ENCODE measurements around the gene SMOC2.
"Not testable (repeated sequence)": the region's sequence is repeated elsewhere in the genome, so short reads cannot be mapped to it uniquely, and the experiment has no call there.

SMOC2 gene

DNA sequence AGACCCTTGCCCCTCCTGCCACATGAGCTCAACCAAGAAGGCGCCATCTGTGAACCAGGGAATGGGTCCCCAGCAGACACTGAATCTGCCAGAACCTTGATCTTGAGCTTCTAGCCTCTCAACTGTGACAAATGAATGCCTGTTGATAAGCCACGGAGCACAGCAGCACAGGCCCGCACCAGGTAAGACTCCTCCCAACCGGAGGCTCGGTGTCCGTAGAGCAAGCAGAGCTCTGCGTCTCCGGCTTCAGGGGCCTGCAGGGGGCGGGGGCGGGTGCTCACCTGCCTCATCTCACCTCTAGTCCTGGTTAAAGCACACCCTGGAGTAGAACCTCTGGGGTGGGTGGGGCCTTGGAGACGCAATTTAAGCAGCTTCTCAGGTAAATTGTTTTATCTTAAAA is 122.7 kb downstream of the SMOC2 start:
- in situ Hi-C loops (cut with MboI; ENCODE audit: low sequenced_read_pairs), result no loop called here

DNA sequence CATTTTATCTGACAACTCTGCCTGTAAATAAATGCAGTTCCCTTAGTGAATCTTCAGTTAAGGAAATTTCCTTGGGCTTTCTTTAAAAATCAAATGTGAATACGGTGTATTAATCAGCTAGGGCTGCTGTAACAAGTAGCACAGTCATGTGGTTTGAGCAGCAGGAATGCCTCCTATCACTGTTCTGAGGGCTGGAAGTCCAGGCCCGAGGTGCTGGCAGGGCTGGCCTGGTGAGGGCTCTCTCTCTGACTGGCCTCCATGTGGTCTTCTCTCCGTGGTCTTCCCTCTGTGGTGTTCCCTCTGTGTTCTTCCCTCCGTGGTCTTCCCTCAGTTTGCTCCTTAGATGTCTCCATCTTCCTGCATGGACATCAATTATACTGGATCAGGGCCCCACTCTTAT is 124.1 kb downstream of the SMOC2 start:
- in situ Hi-C loops (cut with MboI; ENCODE audit: low sequenced_read_pairs), result no loop called here

DNA sequence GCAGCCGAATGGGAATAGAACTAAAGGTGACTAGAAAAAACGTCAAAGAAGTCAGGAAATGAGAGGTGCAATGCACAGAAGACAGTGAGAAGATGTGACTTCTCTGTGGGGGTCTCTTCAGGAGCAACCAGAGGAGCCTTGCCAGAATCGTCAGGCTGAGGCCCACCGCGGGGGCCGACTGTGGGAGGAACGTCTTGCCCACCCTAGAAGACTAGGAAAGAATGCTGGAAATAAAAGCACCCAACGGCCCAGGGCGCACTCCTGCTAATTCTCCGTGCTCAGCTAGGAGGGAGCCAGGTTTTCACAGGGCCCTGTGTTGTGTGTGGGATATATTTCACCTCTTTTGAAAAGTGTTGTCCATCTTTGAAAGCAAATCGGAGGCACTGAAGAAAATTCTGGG is 129.2 kb downstream of the SMOC2 start:
- in situ Hi-C loops (cut with MboI; ENCODE audit: low sequenced_read_pairs), result no loop called here

DNA sequence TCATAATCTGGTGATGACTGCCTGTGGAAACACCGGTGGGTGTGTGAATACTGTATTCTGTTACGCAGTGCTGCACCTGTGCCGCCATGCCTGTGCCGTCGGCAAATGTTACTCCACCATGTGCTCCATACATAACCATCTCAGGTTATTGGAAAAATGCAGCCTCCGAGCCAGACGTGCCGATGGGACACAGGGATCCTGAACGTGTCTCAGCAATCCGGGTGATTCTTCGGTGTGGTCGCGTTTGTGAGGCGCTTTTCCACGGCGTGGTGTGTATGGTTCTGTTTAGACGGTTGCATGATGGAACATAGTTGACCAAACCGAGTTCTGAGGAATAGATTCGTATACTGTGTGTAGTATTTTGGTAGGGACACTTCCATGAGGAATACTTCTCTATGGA is 130.3 kb downstream of the SMOC2 start:
- in situ Hi-C loops (cut with MboI; ENCODE audit: low sequenced_read_pairs), result no loop called here

DNA sequence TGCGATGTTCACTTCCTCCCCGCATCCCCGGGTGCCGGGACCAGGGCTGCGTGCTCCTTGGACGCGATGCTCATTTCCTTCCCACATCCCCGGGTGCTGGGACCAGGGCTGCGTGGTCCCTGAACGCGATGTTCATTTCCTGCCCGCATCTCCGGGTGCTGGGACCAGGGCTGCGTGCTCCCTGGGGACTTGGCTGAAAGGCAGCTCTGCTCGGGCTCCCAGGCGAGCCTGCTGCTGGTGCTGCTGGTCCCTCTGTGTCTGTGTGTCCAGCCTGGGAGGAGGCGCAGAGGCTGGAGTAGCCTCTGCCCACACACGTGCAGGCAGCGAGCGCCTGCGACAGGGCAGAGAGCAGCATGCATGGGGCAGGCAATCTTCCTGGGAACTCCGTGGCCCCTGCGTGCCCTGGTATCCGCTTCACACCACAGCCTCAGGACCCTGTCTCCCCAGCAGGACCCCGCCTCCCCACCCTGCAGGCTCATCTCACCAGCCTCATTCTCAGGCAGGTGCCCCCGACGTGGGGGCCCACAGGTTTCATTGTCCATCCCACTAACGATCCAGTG is 132.4 kb downstream of the SMOC2 start:
- in situ Hi-C loops (cut with MboI; ENCODE audit: low sequenced_read_pairs), result not testable (repeated sequence)

DNA sequence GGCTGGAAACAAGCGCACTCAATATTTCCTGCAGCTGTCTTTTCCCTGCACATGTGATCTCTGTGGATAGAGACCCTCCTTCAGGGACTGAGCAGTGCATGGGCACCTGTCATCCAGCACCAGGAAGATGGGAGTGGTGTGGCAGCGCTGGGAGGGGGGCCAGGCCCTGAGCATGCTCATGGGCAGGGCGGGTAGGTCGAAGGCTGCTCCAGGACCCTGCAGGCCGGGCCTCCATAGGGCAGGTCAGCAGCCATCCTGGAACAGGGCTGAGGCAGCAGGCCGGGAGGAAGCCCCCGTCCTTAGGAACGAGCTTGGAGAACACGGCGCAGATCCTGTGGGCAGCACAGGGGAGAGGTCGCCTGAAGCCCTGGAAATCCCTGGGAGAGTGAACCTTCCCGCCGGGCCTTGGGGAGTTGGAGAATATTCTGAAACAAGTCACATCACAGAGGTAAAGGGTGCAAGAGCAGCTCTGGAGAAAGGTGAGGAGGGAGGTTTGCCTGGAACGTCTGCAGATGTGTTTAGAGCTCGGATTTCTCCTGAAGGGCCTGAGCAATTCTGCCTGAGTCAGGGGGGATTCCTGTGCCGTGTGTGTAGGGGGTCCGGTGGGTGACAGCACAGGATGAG is 133.2 kb downstream of the SMOC2 start:
- in situ Hi-C loops (cut with MboI; ENCODE audit: low sequenced_read_pairs), result no loop called here

DNA sequence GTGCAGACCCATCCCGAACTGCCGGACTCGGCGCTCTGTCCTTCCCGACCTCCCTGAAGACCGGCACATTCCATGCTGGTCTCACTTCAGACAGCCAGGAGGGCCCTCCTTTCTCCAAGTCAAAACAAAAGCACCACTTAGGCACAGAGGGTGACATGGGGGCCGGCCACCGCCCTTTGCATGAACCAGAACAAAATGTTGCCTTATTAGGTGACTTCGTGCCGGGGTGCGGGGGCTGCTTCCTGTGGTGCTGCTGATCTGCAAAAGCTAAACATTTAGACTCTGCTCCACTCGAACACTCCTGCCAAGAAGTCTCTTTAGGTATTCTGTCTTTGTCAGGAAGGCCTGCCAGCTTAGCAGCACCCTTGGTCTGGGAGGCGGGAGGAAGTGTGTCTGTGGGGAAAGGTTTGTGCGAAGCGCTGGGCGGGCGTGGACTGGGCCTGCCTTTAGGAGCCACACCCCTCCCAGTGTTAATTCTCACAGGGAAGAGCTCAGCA is 133.8 kb downstream of the SMOC2 start:
- in situ Hi-C loops (cut with MboI; ENCODE audit: low sequenced_read_pairs), result no loop called here

DNA sequence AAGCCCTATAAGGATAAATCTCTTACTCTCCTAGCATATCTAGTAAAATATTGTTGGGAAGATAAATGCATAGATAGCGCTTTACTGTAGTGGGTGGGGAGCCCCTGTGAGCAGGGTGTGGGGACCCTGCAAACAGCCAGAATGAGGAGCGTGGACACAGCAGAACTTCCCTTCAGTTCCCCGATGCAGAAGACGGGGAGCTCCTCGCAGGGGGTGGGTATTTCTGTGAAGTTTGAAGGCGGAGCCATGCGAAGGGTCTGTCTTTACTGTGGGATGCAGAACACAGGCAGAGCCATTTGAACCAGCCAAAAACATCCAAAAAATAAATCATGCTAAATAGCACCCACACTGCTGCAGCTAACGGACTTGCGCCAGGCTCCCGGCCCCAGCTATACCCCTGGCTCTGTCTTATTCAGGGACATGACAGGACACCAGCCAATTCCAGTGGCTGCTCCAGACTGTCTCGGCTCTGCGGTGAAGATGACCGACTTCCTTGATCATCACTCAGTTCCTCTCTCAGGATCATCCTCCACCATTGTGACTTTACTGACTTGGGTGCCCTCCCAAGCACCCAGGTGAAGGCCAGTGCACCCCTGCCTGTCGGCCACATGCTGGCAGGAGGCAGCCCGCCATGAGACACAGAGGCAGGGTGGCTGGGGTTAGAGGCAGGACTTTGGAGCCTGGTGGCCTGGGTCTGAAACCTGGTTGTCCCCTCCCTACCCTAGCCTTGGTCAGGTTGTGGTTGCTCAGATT is 134.5 kb downstream of the SMOC2 start:
- in situ Hi-C loops (cut with MboI; ENCODE audit: low sequenced_read_pairs), result no loop called here

DNA sequence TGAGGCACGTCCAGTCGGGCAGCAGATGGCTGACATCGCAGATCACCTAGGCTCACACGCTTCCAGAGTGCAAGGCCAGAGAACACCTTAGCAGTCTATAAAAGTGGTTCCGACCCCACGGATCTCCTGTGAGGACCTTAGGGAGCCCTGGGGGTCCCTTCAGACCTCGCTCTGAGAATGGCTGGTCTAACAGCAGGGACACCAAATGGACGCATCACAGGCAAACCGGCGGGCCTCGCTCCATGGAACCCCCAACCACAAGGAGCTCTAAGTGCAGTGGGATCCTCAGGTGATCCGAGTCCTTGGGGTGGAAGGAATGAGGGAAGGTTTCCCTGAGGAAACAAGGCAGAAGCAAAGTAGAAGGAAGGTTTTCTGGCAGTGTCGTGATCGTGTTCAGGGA is 135.4 kb downstream of the SMOC2 start:
- in situ Hi-C loops (cut with MboI; ENCODE audit: low sequenced_read_pairs), result no loop called here

DNA sequence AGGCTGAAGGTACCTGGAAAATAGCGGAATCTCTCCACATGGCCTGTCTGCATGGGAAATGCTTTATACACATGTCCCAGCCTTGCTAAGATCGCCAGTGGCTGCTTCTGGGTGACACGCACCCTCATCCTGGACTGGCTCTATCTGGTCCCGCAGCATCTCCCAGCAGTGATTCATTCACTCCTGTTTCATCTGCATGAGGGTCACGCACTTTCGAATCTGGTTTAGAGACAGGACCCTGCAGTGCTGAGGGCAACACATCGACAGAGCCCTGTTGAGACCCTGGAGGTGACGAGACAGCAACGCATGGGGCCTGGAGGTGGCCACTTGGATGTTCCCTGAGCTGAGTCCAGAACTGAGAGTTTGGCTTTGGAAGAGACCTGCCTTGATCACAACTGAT is 136.5 kb downstream of the SMOC2 start:
- in situ Hi-C loops (cut with MboI; ENCODE audit: low sequenced_read_pairs), result no loop called here

DNA sequence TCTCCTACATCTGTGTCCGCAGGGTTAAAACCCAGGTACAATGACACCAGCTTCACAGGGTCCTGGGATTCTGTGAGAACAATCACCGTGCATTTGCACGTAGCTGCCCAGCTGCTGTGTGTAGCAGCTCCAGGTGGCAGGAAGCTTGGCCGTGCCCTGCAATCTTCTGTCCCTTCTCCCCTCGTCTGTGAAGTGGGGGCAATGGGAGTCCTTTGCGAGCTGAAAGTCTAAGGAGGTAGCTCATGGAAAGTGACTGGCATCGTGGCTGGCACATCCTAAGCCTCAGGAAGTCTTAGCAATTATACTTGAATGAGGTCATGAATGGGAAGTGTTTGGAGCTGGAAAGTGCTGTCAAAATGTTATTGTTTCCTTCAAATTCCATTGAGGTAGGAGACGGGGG is 137.1 kb downstream of the SMOC2 start:
- in situ Hi-C loops (cut with MboI; ENCODE audit: low sequenced_read_pairs), result no loop called here

DNA sequence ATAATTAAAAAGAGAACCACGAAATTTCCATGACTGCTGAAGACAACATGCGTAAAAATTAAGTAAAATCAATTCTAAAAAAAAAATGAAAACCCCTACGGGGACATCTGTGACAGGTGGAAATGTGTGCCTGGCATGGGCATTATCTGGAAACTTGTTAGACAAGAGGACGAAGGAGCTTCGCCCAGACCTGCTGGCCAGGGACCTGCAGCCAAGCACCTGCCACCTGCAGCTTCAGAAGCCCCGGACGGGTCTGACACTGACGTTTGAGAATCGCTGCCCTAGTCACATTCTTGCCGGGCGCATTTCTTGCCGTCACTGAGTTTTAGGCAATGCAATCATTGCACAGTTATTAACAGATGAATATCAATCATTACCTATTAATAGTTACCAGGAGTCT is 140.3 kb downstream of the SMOC2 start:
- in situ Hi-C loops (cut with MboI; ENCODE audit: low sequenced_read_pairs), result no loop called here

DNA sequence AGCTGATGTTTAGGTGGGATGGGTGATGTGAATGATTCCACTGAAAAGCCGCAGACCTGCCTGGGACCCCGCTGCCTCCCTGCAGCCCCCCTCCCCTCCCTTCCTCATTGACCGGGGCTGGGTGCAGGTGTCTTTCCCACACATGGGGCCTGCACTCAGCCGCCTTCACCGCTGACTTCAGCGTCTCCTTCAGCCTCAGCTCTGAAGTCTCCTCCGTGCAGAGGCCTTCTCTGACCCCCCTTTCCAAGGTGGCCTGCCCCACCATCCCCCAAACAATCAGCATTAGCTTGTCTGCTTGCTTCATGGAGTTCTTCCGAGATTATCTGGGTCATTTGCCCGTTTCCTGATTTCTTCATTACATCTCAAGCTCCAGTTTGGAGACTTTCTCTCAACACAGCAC is 140.7 kb downstream of the SMOC2 start:
- in situ Hi-C loops (cut with MboI; ENCODE audit: low sequenced_read_pairs), result no loop called here

DNA sequence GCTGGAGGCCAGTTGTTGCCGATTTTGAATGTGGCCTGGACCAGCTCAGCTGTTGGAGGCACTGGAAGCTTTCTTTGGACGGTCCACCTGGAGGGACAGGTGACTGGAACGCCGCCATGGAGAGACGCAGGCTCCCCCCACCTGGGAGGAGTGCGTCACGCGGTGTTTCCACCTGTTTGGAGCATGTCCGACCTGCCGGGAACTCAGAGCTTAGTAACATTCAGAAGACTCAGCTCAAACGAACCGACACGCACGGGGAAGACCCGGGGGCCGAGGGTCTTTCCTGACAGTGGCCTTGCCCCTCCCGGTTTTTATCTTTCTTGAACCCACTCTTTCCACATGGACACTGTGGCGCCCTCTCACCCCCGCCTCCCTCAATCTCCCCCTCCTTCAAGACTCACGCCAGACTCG is 141.6 kb downstream of the SMOC2 start:
- in situ Hi-C loops (cut with MboI; ENCODE audit: low sequenced_read_pairs), result no loop called here

DNA sequence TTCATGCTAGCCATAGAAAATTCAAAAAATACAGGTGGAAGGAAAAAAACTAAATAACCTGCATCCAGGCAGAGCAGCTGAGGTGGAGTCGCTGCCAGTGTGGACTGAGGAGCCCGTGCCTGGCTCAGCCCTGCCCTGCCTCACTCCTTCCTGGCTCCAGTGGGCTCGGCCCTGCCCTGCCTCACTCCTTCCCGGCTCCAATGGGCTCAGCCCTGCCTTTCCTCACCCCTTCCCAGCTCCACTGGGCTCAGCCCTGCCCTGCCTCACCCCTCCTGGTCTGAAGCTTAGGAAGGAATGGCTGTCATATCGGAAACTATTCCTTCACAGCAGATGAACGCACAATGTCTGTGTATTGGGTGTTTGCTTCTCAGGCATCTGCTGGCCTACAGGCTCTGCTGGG is 142.1 kb downstream of the SMOC2 start:
- in situ Hi-C loops (cut with MboI; ENCODE audit: low sequenced_read_pairs), result no loop called here

DNA sequence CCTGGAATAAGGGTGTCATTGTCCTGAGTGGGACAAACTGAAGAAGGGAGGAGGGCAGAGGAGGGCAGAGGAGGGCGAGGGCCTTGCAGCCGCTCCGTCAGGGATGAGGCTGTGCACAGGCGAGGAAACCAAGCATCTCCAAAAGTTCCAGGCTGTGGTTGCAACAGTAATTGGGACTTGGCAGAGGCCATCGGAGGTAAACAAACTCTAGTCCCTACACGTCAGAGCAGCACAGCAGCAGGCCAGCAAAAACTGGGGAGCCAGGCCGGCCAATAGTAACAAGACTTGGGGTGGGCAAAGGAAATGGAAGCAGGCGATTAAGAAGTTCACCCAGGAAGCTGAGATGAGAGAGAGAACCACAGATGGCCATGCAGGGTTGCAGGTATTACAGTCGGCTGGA is 142.8 kb downstream of the SMOC2 start:
- in situ Hi-C loops (cut with MboI; ENCODE audit: low sequenced_read_pairs), result no loop called here

DNA sequence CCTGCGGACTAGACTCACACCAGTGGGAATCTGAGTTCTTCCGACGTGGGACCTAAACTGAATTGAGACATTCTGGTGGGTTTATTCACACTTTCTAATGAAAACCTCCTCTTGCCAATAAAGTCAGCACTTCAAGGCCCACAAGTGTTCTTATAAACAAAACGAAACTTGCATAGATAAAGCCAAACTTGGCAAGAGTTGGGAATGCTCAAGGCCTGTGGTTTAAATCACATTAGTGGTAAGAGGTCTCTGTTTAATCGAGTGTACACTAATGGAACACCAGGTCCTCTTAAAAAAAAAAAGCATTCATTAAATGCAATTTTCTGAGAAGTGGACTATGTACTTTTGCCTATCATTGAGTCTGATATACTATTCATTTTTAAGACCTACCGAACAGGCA is 143.3 kb downstream of the SMOC2 start:
- in situ Hi-C loops (cut with MboI; ENCODE audit: low sequenced_read_pairs), result no loop called here

DNA sequence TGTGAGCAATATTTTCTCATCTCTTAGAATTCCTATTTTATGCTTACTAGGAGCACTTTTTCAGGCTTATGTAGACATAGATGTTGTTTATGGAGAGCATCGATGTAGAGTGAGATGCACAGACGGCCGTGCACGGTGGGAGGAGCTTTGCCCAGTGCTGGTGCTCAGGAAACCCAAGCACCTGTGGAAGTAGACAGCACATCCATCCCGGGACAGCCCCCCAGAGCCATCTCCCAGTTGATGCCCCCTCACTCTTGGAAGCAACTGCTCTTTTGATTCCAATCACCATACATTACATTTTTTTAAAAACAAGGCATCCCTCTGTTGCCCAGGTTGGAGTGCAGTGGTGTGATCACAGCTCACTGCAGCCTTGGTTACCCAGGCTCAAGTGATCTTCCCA is 143.7 kb downstream of the SMOC2 start:
- in situ Hi-C loops (cut with MboI; ENCODE audit: low sequenced_read_pairs), result no loop called here

DNA sequence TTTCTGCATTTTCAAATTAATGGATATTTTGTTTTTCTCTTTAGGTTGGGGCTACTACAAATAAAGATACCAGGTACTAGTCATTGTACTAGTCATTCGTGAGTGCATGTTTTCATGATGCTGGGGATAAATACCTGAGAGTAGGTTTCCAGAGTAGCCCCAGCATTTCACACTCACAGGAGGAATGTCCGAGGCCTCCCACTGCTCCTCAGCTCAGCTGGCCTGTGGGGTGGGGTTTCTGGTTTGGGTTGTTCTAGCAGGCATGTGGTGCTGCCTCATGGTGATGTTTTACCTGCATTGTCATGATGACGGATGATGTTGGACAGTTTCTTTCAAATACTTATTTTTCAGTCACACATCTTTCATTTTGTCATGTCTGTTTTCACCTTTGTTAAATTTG is 144.5 kb downstream of the SMOC2 start:
- in situ Hi-C loops (cut with MboI; ENCODE audit: low sequenced_read_pairs), result no loop called here

DNA sequence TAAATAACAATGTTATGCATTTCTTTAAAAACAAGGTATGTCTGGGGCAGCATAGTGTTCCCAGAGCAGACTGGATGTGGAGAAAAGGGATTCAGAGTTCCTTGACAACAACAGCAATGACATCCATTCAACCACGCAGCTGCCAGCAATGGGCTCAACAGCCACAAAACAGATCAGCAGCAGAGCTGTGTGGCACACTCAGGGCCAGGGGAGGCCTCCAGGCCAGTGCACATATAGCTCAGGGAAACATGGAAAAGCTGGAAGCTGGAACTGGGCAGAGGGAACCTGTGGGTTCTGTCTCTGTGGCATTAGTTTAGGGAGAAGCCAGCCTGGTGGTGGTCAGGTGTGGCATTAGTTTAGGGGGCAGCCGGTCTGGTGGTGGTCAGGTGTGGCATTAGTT is 148.3 kb downstream of the SMOC2 start:
- in situ Hi-C loops (cut with MboI; ENCODE audit: low sequenced_read_pairs), result no loop called here

DNA sequence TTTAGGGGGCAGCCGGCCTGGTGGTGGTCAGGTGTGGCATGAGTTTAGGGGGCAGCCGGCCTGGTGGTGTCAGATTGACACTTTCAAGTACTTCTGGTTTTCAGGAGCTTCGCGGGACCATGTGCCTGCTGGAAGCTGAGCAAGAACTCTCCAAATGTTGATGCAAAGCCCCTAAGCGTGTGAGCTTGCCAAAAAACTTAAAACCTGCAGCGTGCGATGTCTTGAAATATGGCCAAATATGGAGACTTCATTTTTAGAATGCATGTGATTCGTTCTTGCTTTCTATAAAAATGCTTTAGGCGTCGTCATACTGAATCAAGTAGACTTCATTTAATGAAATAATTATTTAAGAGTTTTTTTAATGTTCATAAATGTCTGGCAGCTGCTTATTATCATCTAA is 149.4 kb downstream of the SMOC2 start:
- in situ Hi-C loops (cut with MboI; ENCODE audit: low sequenced_read_pairs), result no loop called here

DNA sequence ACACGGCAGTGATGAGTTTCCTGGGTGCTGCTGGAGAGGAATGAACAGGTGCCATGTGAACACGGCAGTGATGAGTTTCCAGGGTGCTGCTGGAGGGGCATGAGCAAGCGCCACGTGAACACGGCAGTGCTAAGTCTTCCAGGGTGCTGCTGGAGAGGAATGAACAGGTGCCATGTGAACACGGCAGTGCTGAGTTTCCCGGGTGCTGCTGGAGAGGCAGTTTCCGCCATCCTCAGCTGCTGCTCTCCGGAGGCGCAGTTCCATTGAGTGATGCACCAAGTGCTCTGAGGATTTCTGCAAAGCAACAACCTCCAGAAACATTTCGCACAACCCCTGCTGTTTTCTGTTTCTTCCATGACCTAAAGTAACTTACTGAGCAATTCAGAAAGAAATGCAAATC is 155.4 kb downstream of the SMOC2 start:
- in situ Hi-C loops (cut with MboI; ENCODE audit: low sequenced_read_pairs), result no loop called here

Measured in HL-60/S4 treated with retinoic acid at 250 ng/mL for 4 days and 3 days (cell line).